Body of pancreas (tissue), 4 donors: ENCODE results near the gene NR4A3.

Source experiments
- POLR2A ChIP-seq, 3 donors: fragments of 450-650 bp; IDR thresholded peaks; one replicate each; pipeline ENCODE4 v1.6.1; 2016; ENCODE audit warnings: antibody characterized with exemption in 3 of 3, mild to moderate bottlenecking in 2 of 3
- TF ChIP-seq, protein P1 (sequence below), 7 experiments: fragments of 450-650 bp in 4 of 7; fragments of 200-600 bp in 3 of 7; sonication (generic) in 3 of 7; IDR thresholded peaks; one replicate each; pipeline ENCODE4 v1.5.1; 2016 to 2019; ENCODE audit warnings: antibody characterized with exemption in 7 of 7

DNA sequence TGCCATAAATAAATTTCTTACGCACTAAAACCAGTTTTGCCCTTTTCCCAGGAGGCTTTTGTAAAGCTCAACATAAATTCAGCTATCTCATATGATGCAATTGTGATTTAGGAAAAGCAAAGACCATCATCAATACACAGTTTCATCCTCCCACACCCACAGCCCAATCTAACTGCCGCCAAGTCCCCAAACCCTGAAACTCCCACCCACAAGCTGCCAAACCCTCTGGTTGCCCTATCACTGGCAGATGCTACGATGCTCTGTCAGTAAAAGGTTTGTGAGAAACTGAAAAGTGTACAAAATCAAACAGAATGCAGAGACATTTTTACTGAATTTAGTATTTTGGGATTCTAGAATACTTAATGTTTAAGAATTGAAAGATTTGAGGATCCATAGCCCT lies 42.8 kb upstream of the NR4A3 start:
- TF ChIP-seq, protein P1, sequence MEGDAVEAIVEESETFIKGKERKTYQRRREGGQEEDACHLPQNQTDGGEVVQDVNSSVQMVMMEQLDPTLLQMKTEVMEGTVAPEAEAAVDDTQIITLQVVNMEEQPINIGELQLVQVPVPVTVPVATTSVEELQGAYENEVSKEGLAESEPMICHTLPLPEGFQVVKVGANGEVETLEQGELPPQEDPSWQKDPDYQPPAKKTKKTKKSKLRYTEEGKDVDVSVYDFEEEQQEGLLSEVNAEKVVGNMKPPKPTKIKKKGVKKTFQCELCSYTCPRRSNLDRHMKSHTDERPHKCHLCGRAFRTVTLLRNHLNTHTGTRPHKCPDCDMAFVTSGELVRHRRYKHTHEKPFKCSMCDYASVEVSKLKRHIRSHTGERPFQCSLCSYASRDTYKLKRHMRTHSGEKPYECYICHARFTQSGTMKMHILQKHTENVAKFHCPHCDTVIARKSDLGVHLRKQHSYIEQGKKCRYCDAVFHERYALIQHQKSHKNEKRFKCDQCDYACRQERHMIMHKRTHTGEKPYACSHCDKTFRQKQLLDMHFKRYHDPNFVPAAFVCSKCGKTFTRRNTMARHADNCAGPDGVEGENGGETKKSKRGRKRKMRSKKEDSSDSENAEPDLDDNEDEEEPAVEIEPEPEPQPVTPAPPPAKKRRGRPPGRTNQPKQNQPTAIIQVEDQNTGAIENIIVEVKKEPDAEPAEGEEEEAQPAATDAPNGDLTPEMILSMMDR (IDR thresholded peaks at IDR 0.05) = no peak
- no peak for TF ChIP-seq POLR2A (IDR thresholded peaks at IDR 0.05)
